ENCODE results near the gene TNFRSF8. TPM values are rescaled to one million over a fixed set of nuclear protein-coding genes. Genes with fewer than 3 reads are reported as not detected.

Gene TNFRSF8
- total RNA-seq, 1 experiment from 2014 or later: 2.9 TPM

DNA sequence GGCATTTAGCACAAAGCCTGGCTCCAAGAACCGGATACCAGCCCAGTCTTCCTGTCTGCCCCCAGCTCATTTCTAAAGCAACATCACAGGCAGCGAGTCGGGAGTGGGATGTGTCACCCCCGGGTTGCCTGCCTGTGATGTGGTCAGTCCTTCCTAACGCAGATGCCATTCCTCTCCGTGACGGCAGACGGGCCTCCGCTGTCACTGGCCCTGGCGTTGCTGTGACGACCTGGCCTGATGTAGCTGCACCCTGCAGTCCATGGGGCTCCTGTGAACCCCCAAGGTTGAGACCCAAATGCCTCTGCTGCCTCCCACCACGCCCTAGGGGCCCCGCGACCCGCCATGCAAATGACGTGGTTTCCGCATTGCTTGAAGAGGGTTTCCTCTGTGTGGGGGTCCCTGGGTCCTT is 116.0 kb downstream of the TNFRSF8 start:
- no peak for DNase-seq
- Histone ChIP-seq H4K91ac (ENCODE audit: insufficient read length, low read depth, low read length) (no peak overlapping the region), H3K4ac (ENCODE audit: low read depth, low read length) (no peak overlapping the region), H2BK15ac (ENCODE audit: low read depth, low read length) (no peak overlapping the region), H3K79me2 (ENCODE audit: insufficient read depth, low read length) (no peaks in the 10 kb centered on the region), H4K5ac (ENCODE audit: insufficient read length, low read depth, low read length) (no peak overlapping the region), H3K23ac (ENCODE audit: insufficient read length, low read depth, low read length) (no peak overlapping the region), H2BK12ac (ENCODE audit: insufficient read length, low read depth, low read length) (no peak overlapping the region), H3K9me3 (ENCODE audit: control insufficient read depth, low read depth, low read length) (no peaks in the 10 kb centered on the region), H3K79me1 (ENCODE audit: insufficient read depth, low read depth, low read length, poor library complexity, severe bottlenecking) (no peaks in the 10 kb centered on the region), H4K8ac (replicated peaks; ENCODE audit: insufficient read length, low read depth, low read length) (no peak overlapping the region), H2BK5ac (ENCODE audit: insufficient read length, low read length) (no peak overlapping the region), H2AFZ (ENCODE audit: low read length) (no peak overlapping the region), H2BK120ac (ENCODE audit: low read depth, low read length, poor library complexity, severe bottlenecking) (no peak overlapping the region), H3K56ac (ENCODE audit: insufficient read length, low read depth, low read length) (no peak overlapping the region), H4K20me1 (ENCODE audit: control insufficient read depth, insufficient read depth, insufficient read length) (no peaks in the 10 kb centered on the region), H3K27me3 (ENCODE audit: insufficient read depth, low read length) (no peaks in the 10 kb centered on the region), H3K4me1 (ENCODE audit: insufficient read depth, low read length) (no peaks in the 10 kb centered on the region; the same call in 1 of the 2 replicates), H3K4me2 (ENCODE audit: insufficient read depth, insufficient read length, low read length) (no peak overlapping the region), H3K9ac (ENCODE audit: extremely low read depth, insufficient read length, low read length) (no peak overlapping the region), H3K14ac (ENCODE audit: insufficient read depth, low read length) (0 out of 2 replicates have a peak overlapping the region, but pooled peaks have one; percentile 60), H3T11ph (ENCODE audit: low read length) (no peak overlapping the region), H3K27ac (ENCODE audit: insufficient read length, low read depth, low read length) (no peak overlapping the region), H3K23me2 (ENCODE audit: insufficient read length, low read depth, low read length, poor library complexity, severe bottlenecking) (no peaks in the 10 kb centered on the region), H3K18ac (ENCODE audit: insufficient read length, low read depth, low read length) (no peak overlapping the region), H2AK5ac (ENCODE audit: insufficient read length, low read length) (no peak overlapping the region), H2BK20ac (ENCODE audit: low read depth, low read length, poor library complexity, severe bottlenecking) (no peak overlapping the region)
- no peaks in the 10 kb centered on the region for H3K36me3 Mint-ChIP-seq (ENCODE audit: insufficient read depth in 1 of 3, low read depth in 3 of 3)
- no peak overlapping the region for H3K27ac Mint-ChIP-seq
- peaks cover 4% of the 10 kb centered on the region for H3K27me3 Mint-ChIP-seq (ENCODE audit: low read depth)
- H3K9me3 Mint-ChIP-seq: no peaks in the 10 kb centered on the region; a peak in 2 of 5 replicates
- TF ChIP-seq, protein P1, sequence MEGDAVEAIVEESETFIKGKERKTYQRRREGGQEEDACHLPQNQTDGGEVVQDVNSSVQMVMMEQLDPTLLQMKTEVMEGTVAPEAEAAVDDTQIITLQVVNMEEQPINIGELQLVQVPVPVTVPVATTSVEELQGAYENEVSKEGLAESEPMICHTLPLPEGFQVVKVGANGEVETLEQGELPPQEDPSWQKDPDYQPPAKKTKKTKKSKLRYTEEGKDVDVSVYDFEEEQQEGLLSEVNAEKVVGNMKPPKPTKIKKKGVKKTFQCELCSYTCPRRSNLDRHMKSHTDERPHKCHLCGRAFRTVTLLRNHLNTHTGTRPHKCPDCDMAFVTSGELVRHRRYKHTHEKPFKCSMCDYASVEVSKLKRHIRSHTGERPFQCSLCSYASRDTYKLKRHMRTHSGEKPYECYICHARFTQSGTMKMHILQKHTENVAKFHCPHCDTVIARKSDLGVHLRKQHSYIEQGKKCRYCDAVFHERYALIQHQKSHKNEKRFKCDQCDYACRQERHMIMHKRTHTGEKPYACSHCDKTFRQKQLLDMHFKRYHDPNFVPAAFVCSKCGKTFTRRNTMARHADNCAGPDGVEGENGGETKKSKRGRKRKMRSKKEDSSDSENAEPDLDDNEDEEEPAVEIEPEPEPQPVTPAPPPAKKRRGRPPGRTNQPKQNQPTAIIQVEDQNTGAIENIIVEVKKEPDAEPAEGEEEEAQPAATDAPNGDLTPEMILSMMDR (conservative IDR thresholded peaks at IDR 0.05): no peak
- no peak overlapping the region for H3K4me3 Mint-ChIP-seq
- no CpG with 5 or more reads among the region's 17 CpGs for WGBS (ENCODE audit: extremely low coverage, insufficient read length, low lambda C conversion rate)
- peaks cover 24 to 43% of the 10 kb centered on the region in 2 experiments for H3K4me1 Mint-ChIP-seq
